ENCODE measurements around the gene ZNRF3. TPM values are rescaled to one million over a fixed set of nuclear protein-coding genes. Genes with fewer than 3 reads are reported as not detected.

Gene ZNRF3
- total and polyA plus RNA-seq, 2 experiments from 2014 or later: 11.1 to 32.2 TPM

DNA sequence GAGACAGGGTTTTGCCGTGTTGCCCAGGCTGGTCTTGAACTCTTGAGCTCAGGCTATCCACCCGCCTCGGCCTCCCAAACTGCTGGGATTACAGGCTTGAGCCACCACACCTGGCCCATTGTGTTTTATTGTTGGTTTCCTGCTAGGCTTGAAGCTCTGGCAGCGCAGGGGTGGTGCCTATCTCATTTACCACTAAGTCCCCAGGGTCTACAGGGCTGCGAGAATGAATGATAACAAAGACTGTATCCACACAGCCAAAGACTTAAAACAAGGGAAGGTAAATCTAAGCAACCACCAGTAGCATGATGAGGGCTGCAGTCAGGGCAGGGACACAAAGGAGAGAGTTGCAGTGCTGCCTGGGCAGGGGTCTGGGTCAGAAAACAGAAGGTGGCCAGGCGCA, 45.7 kb upstream of the ZNRF3 start:
- no peak overlapping the region for H3K27ac Mint-ChIP-seq

More for the DNA sequence above, 45.7 kb upstream of the ZNRF3 start:
- no peaks in the 10 kb centered on the region for H3K9me3 Mint-ChIP-seq
- DNase-seq (ENCODE audit: low spot score) (no peak), ATAC-seq (peak; percentile 37; the same call in 2 of the 3 replicates)
- H3K4me2 ChIP-seq: no peak overlapping the region
- H3K79me2 ChIP-seq (replicated peaks; ENCODE audit: insufficient read depth): no peaks in the 10 kb centered on the region
- H3F3A ChIP-seq (replicated peaks; ENCODE audit: low read depth): no peaks in the 10 kb centered on the region; the same call in 1 of the 2 replicates
- no peaks in the 10 kb centered on the region for H3K4me1 ChIP-seq (ENCODE audit: insufficient read depth)
- H3K4me3 Mint-ChIP-seq: no peak overlapping the region
- H3K4me1 Mint-ChIP-seq: no peaks in the 10 kb centered on the region; the same call in 2 of the 3 replicates
- H3K36me3 ChIP-seq (ENCODE audit: insufficient read depth): no peaks in the 10 kb centered on the region
- H2AFZ ChIP-seq: no peak overlapping the region
- H4K20me1 ChIP-seq (replicated peaks; ENCODE audit: insufficient read depth): no peaks in the 10 kb centered on the region
- no peaks in the 10 kb centered on the region for H3K9me2 ChIP-seq (ENCODE audit: insufficient read depth)
- no peaks in the 10 kb centered on the region for H3K36me3 Mint-ChIP-seq (ENCODE audit: low read depth)
- peaks cover 6% of the 10 kb centered on the region for H3K27me3 Mint-ChIP-seq (ENCODE audit: insufficient read depth, low read depth, poor library complexity)
- TF ChIP-seq POLR2AphosphoS5 (IDR thresholded peaks at IDR 0.05; ENCODE audit: low read depth): no peak
- TF ChIP-seq STAT1 (IDR thresholded peaks at IDR 0.05; ENCODE audit: unreplicated experiment): no peak
- TF ChIP-seq ZNF114 (CRISPR knock-in tag; IDR thresholded peaks at IDR 0.05): no peak
- no peak for TF ChIP-seq CREB1 (CRISPR knock-in tag; IDR thresholded peaks at IDR 0.05; ENCODE audit: low read depth)
- TF ChIP-seq, protein P1, sequence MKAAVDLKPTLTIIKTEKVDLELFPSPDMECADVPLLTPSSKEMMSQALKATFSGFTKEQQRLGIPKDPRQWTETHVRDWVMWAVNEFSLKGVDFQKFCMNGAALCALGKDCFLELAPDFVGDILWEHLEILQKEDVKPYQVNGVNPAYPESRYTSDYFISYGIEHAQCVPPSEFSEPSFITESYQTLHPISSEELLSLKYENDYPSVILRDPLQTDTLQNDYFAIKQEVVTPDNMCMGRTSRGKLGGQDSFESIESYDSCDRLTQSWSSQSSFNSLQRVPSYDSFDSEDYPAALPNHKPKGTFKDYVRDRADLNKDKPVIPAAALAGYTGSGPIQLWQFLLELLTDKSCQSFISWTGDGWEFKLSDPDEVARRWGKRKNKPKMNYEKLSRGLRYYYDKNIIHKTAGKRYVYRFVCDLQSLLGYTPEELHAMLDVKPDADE (IDR thresholded peaks at IDR 0.05): no peak
- TF ChIP-seq EZH2 (IDR thresholded peaks at IDR 0.05; ENCODE audit: low read depth, unreplicated experiment): no peak
- TF ChIP-seq ZNF331 (CRISPR knock-in tag; IDR thresholded peaks at IDR 0.05; ENCODE audit: low read depth): no peak
- TF ChIP-seq, protein P2, sequence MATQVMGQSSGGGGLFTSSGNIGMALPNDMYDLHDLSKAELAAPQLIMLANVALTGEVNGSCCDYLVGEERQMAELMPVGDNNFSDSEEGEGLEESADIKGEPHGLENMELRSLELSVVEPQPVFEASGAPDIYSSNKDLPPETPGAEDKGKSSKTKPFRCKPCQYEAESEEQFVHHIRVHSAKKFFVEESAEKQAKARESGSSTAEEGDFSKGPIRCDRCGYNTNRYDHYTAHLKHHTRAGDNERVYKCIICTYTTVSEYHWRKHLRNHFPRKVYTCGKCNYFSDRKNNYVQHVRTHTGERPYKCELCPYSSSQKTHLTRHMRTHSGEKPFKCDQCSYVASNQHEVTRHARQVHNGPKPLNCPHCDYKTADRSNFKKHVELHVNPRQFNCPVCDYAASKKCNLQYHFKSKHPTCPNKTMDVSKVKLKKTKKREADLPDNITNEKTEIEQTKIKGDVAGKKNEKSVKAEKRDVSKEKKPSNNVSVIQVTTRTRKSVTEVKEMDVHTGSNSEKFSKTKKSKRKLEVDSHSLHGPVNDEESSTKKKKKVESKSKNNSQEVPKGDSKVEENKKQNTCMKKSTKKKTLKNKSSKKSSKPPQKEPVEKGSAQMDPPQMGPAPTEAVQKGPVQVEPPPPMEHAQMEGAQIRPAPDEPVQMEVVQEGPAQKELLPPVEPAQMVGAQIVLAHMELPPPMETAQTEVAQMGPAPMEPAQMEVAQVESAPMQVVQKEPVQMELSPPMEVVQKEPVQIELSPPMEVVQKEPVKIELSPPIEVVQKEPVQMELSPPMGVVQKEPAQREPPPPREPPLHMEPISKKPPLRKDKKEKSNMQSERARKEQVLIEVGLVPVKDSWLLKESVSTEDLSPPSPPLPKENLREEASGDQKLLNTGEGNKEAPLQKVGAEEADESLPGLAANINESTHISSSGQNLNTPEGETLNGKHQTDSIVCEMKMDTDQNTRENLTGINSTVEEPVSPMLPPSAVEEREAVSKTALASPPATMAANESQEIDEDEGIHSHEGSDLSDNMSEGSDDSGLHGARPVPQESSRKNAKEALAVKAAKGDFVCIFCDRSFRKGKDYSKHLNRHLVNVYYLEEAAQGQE (IDR thresholded peaks at IDR 0.05; ENCODE audit: unreplicated experiment): no peak
- TF ChIP-seq, protein P3, sequence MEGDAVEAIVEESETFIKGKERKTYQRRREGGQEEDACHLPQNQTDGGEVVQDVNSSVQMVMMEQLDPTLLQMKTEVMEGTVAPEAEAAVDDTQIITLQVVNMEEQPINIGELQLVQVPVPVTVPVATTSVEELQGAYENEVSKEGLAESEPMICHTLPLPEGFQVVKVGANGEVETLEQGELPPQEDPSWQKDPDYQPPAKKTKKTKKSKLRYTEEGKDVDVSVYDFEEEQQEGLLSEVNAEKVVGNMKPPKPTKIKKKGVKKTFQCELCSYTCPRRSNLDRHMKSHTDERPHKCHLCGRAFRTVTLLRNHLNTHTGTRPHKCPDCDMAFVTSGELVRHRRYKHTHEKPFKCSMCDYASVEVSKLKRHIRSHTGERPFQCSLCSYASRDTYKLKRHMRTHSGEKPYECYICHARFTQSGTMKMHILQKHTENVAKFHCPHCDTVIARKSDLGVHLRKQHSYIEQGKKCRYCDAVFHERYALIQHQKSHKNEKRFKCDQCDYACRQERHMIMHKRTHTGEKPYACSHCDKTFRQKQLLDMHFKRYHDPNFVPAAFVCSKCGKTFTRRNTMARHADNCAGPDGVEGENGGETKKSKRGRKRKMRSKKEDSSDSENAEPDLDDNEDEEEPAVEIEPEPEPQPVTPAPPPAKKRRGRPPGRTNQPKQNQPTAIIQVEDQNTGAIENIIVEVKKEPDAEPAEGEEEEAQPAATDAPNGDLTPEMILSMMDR (conservative IDR thresholded peaks at IDR 0.05; ENCODE audit: low read depth in 2 of 2): no peak
- TF ChIP-seq, protein P4, sequence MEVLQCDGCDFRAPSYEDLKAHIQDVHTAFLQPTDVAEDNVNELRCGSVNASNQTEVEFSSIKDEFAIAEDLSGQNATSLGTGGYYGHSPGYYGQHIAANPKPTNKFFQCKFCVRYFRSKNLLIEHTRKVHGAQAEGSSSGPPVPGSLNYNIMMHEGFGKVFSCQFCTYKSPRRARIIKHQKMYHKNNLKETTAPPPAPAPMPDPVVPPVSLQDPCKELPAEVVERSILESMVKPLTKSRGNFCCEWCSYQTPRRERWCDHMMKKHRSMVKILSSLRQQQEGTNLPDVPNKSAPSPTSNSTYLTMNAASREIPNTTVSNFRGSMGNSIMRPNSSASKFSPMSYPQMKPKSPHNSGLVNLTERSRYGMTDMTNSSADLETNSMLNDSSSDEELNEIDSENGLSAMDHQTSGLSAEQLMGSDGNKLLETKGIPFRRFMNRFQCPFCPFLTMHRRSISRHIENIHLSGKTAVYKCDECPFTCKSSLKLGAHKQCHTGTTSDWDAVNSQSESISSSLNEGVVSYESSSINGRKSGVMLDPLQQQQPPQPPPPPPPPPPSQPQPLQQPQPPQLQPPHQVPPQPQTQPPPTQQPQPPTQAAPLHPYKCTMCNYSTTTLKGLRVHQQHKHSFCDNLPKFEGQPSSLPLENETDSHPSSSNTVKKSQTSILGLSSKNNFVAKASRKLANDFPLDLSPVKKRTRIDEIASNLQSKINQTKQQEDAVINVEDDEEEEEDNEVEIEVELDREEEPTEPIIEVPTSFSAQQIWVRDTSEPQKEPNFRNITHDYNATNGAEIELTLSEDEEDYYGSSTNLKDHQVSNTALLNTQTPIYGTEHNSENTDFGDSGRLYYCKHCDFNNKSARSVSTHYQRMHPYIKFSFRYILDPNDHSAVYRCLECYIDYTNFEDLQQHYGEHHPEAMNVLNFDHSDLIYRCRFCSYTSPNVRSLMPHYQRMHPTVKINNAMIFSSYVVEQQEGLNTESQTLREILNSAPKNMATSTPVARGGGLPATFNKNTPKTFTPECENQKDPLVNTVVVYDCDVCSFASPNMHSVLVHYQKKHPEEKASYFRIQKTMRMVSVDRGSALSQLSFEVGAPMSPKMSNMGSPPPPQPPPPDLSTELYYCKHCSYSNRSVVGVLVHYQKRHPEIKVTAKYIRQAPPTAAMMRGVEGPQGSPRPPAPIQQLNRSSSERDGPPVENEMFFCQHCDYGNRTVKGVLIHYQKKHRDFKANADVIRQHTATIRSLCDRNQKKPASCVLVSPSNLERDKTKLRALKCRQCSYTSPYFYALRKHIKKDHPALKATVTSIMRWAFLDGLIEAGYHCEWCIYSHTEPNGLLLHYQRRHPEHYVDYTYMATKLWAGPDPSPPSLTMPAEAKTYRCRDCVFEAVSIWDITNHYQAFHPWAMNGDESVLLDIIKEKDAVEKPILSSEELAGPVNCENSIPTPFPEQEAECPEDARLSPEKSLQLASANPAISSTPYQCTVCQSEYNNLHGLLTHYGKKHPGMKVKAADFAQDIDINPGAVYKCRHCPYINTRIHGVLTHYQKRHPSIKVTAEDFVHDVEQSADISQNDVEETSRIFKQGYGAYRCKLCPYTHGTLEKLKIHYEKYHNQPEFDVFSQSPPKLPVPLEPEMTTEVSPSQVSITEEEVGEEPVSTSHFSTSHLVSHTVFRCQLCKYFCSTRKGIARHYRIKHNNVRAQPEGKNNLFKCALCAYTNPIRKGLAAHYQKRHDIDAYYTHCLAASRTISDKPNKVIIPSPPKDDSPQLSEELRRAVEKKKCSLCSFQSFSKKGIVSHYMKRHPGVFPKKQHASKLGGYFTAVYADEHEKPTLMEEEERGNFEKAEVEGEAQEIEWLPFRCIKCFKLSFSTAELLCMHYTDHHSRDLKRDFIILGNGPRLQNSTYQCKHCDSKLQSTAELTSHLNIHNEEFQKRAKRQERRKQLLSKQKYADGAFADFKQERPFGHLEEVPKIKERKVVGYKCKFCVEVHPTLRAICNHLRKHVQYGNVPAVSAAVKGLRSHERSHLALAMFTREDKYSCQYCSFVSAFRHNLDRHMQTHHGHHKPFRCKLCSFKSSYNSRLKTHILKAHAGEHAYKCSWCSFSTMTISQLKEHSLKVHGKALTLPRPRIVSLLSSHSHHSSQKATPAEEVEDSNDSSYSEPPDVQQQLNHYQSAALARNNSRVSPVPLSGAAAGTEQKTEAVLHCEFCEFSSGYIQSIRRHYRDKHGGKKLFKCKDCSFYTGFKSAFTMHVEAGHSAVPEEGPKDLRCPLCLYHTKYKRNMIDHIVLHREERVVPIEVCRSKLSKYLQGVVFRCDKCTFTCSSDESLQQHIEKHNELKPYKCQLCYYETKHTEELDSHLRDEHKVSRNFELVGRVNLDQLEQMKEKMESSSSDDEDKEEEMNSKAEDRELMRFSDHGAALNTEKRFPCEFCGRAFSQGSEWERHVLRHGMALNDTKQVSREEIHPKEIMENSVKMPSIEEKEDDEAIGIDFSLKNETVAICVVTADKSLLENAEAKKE (CRISPR knock-in tag; IDR thresholded peaks at IDR 0.05): no peak
- no peak for TF ChIP-seq JUNB (IDR thresholded peaks at IDR 0.05; ENCODE audit: unreplicated experiment)
- no peak for TF ChIP-seq NANOG (IDR thresholded peaks at IDR 0.05; ENCODE audit: borderline replicate concordance)
- no peak for TF ChIP-seq EZH2phosphoT487 (IDR thresholded peaks at IDR 0.05; ENCODE audit: unreplicated experiment)
- no peak overlapping the region for H3K4me3 ChIP-seq
- no peak overlapping the region for H3K27ac ChIP-seq (ENCODE audit: low read depth)
- H3K27me3 ChIP-seq (ENCODE audit: insufficient read depth): no peaks in the 10 kb centered on the region
